RWPE1 (cell line): ENCODE results near the gene CHD3.
A peak's percentile ranks its signal among the peaks of the same experiment; 100 is the strongest.

Experiments used
- CTCF ChIA-PET: fragments of 350-600 bp; sonication (Branson Sonifier 250); formaldehyde crosslinking; extraction: SDS; loops from one replicate; lab custom pipeline; 2021; lab: Yijun Ruan, JAX
- POLR2A ChIA-PET: fragments of 400-600 bp; formaldehyde crosslinking; extraction: SDS; loops from one replicate; lab custom pipeline; 2020; ENCODE audit warnings: antibody characterized with exemption; ENCODE audit not compliant: low non-redundant PET; lab: Yijun Ruan, JAX
- DNase-seq: peaks from one replicate; pipeline ENCODE4 v3.0.0; 2012; ENCODE audit warnings: low spot score
- H3K27ac ChIP-seq: fragments of 450-650 bp; 2 replicates; pipeline ENCODE4 v1.5.1; 2017
- TF ChIP-seq, protein P1 (sequence below): fragments of 450-650 bp; conservative IDR thresholded peaks from 2 replicates; pipeline ENCODE4 v1.5.1; 2017; ENCODE audit warnings: low read depth, mild to moderate bottlenecking

The CHD3 gene

DNA sequence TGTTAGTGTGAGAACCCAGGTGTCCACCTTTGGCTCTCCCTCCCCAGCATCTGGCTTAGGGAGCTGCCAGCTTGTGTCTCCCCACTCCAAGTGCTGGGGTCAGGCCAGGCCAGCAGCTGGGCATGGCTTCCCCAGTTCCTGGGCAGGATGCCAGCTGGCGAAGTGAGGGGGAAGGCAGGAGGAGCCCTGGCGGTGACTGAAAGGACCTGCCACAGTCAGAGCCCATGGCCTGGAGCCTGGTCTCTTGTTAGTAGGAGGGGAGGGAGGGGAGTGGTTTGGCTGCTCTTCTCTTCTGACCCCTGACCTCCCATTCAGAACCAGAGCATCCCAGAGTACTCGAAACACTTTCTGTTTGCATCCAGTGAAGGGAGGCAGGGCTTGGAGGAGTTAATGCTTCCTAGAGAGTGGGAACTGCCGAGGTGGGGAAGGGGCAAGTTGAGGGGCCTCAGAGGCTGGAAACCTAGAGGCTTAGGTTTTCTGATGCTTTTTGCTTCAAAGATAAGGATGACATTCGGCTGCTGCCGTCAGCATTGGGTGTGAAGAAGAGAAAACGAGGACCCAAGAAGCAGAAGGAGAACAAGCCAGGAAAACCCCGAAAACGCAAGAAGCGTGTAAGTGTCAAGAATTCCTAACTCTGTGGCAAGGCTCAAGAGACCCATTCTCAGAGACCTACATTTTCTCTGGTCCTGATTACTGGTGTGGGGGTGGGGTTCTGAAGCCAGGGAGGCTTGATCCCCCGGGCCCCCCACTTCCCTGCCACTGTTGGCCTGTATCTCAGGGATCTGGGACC lies 772 bp downstream of the CHD3 start:
- POLR2A ChIA-PET, result no interaction called here
- TF ChIP-seq, protein P1, sequence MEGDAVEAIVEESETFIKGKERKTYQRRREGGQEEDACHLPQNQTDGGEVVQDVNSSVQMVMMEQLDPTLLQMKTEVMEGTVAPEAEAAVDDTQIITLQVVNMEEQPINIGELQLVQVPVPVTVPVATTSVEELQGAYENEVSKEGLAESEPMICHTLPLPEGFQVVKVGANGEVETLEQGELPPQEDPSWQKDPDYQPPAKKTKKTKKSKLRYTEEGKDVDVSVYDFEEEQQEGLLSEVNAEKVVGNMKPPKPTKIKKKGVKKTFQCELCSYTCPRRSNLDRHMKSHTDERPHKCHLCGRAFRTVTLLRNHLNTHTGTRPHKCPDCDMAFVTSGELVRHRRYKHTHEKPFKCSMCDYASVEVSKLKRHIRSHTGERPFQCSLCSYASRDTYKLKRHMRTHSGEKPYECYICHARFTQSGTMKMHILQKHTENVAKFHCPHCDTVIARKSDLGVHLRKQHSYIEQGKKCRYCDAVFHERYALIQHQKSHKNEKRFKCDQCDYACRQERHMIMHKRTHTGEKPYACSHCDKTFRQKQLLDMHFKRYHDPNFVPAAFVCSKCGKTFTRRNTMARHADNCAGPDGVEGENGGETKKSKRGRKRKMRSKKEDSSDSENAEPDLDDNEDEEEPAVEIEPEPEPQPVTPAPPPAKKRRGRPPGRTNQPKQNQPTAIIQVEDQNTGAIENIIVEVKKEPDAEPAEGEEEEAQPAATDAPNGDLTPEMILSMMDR, result peak; percentile 30; the same call in 1 of the 2 replicates
- peak overlapping the region; percentile 98 for H3K27ac ChIP-seq
- CTCF ChIA-PET, result interaction anchor here (0.6 to 1.2 kb wide), 5 partner anchors 22 to 159 kb away, joined by 3 to 4 read pairs (median 3); no protein-coding TSS in a partner anchor
- peak; percentile 82 for DNase-seq

DNA sequence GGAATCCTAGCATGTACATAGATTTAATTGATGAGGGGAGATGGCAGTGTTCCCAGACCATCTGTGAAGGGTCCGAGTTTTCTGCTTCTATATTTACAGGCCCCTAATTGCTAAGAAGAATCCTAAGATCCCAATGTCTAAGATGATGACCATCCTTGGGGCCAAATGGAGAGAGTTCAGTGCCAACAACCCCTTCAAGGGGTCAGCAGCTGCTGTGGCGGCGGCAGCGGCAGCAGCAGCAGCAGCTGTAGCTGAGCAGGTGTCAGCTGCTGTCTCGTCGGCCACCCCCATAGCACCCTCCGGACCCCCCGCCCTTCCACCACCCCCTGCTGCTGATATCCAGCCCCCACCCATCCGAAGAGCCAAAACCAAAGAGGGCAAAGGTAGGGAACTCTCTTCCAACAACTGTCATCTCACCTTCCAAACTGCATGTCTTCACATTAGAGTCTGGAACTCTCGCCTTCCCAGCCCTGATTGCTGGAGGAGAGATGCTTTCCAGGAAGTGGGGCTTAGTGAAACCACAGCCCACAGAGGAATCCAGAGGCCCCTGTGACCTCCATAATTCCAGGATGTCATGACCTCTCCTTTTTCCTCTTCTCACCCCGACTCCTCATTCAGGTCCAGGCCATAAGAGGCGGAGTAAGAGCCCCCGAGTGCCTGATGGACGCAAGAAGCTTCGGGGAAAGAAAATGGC lies 4.7 kb downstream of the CHD3 start:
- H3K27ac ChIP-seq, result no peak overlapping the region
- CTCF ChIA-PET, result interaction anchor here (0.6 kb wide), 1 partner anchor 96 kb away, joined by 3 read pairs; no protein-coding TSS in a partner anchor
- POLR2A ChIA-PET, result no interaction called here
- no peak for DNase-seq
- TF ChIP-seq, protein P1, result no peak

DNA sequence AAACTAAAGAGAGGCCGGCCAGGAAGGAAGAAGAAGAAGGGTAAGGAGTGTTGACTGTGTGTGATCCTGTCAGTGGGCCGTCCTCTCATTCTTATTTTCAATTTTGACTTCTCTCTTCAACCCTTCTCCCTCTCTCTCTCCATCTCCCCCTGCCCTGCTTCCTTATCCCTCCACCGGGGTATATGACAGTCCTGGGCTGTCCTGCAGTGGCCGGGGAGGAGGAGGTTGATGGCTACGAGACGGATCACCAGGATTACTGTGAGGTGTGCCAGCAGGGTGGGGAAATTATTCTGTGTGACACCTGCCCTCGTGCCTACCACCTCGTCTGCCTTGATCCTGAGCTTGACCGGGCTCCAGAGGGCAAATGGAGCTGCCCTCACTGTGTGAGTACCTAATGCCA lies 5.6 kb downstream of the CHD3 start:
- ChIA-PET CTCF (no interaction called here), POLR2A (no interaction called here)
- H3K27ac ChIP-seq, result no peak overlapping the region
- no peak for DNase-seq
- TF ChIP-seq, protein P1, result no peak

DNA sequence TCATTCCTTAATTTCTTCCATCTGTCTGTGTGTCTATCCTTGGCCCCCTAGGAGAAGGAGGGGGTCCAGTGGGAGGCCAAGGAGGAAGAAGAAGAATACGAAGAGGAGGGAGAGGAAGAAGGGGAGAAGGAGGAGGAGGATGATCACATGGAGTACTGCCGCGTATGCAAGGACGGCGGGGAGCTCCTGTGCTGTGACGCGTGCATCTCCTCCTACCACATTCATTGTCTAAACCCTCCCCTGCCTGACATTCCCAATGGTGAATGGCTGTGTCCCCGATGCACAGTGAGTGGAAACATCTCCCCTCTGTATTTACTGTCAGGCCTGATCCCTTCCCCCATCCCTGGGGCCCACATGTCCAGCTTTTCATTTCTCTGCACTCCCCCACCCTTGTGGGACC lies 6.3 kb downstream of the CHD3 start:
- POLR2A ChIA-PET, result no interaction called here
- DNase-seq, result no peak
- H3K27ac ChIP-seq, result no peak overlapping the region
- TF ChIP-seq, protein P1, result no peak
- CTCF ChIA-PET, result interaction anchor here (0.6 kb wide), 1 partner anchor 32 kb away, joined by 3 read pairs; no protein-coding TSS in a partner anchor

DNA sequence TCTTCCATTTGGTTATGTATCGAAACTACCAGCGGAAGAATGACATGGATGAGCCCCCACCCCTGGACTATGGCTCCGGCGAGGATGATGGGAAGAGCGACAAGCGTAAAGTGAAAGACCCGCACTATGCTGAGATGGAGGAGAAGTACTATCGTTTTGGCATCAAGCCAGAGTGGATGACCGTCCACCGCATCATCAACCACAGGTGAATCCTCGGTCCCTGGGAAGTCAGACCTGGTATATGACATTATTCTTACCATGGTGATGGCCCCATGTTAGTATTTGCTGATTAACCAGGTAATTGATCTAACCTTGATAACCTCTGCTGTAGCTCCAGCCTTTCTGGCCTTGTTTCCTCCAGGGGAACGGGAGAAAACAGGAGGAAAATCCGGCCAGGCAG lies 8.5 kb downstream of the CHD3 start:
- POLR2A ChIA-PET, result no interaction called here
- CTCF ChIA-PET, result interaction anchor here (0.6 to 1.3 kb wide), 4 partner anchors 38 to 375 kb away, joined by 3 to 4 read pairs (median 4); no protein-coding TSS in a partner anchor

DNA sequence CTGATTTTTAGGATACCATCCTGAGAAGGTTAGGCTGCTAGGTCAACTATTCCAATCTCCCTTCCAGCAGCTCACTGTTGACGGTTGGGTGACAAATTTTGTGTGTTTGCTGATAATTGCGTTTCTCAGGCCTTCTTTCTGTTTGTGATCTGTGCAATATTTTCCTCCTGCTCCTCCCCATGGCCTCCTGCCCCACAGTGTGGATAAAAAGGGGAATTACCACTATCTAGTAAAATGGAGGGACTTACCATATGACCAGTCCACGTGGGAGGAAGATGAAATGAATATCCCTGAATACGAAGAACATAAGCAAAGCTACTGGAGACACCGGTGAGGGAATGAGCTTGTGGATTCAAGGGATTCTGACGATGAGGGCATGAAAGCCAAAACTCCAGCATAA lies 9.2 kb downstream of the CHD3 start:
- ChIA-PET CTCF (interaction anchor here (0.5 to 1.5 kb wide), 8 partner anchors 11 to 376 kb away, joined by 3 to 6 read pairs (median 4); partner anchors contain the start of genes CNTROB and TRAPPC1), POLR2A (no interaction called here)
- peak; percentile 34 for DNase-seq
- H3K27ac ChIP-seq, result no peak overlapping the region
- TF ChIP-seq, protein P1, result peak; percentile 44

More for the DNA sequence above, 8.5 kb downstream of the CHD3 start:
- H3K27ac ChIP-seq, result peak overlapping the region; percentile 7; the same call in 1 of the 2 replicates
- DNase-seq, result no peak
- TF ChIP-seq, protein P1, result no peak
